ENCODE measurements around the gene TCF12. TPM values are rescaled to one million over a fixed set of nuclear protein-coding genes. Genes with fewer than 3 reads are reported as not detected.

The TCF12 gene
- total RNA-seq, 4 donors from 2014 or later: 105 to 446 (median 180) TPM

DNA sequence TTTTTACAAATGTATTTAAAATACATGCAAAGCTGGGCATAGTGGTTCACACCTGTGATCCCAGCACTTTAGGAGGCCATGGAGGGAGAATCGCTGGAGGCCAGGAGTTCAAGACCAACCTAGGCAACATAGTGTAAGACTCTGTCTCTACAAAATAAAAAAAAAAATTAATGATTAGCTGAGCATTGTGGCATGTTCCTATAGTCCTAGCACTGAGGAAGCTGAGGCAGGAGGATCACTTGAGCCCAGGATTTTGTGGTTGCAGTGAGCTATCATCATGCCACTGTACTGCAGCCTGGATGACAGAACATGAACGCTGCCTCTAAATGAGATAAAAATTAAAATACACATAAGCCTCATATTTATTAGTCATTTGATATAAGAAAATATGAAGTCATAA lies 142.8 kb downstream of the TCF12 start:
- intact Hi-C loops (cut with DNase I; ENCODE audit: low total_unique reads) (no loop called here), in situ Hi-C loops (cut with MboI; ENCODE audit: low pct_ligation_motif_present in 1 of 4, low pct_unique_long_range_greater_than_20kb in 1 of 4, low sequenced_read_pairs in 3 of 4) (no loop called here)
- DNase-seq: no peak
- no peaks in the 10 kb centered on the region for H3K27me3 ChIP-seq
- H3K4me1 ChIP-seq: peaks cover 0 to 34% (median 6%) of the 10 kb centered on the region in 4 donors
- no peak for TF ChIP-seq POLR2A (IDR thresholded peaks at IDR 0.05)
- TF ChIP-seq POLR2AphosphoS5 (IDR thresholded peaks at IDR 0.05): no peak
- TF ChIP-seq, protein P1, sequence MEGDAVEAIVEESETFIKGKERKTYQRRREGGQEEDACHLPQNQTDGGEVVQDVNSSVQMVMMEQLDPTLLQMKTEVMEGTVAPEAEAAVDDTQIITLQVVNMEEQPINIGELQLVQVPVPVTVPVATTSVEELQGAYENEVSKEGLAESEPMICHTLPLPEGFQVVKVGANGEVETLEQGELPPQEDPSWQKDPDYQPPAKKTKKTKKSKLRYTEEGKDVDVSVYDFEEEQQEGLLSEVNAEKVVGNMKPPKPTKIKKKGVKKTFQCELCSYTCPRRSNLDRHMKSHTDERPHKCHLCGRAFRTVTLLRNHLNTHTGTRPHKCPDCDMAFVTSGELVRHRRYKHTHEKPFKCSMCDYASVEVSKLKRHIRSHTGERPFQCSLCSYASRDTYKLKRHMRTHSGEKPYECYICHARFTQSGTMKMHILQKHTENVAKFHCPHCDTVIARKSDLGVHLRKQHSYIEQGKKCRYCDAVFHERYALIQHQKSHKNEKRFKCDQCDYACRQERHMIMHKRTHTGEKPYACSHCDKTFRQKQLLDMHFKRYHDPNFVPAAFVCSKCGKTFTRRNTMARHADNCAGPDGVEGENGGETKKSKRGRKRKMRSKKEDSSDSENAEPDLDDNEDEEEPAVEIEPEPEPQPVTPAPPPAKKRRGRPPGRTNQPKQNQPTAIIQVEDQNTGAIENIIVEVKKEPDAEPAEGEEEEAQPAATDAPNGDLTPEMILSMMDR (IDR thresholded peaks at IDR 0.05): no peak
- no peak for TF ChIP-seq EP300 (IDR thresholded peaks at IDR 0.05; ENCODE audit: low read depth)
- H3K27ac ChIP-seq: no peak overlapping the region
- WGBS, 2 donors (ENCODE audit: low coverage in 1 of 2): 97 to 100% methylated on average over 2 of the region's 2 CpGs
- no peaks in the 10 kb centered on the region for H3K9me3 ChIP-seq
- no peak overlapping the region for H3K4me3 ChIP-seq
- no peaks in the 10 kb centered on the region for H3K36me3 ChIP-seq

DNA sequence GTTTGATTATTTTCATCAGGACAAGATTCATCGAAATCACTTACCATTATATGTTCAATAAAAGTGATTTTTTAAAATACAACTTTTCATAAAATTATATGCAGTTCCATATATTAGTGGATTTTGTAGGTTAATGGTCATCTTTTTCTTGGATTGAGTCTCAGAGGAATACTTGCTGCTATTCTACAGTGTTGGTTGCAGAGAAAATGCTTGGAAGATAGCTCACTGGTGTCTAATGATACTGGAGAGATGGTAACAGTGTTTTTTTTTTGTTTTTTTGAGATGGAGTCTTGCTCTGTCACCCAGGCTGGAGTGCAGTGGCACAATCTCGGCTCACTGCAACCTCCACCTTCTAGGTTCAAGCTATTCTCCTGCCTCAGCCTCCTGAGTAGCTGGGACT lies 143.3 kb downstream of the TCF12 start:
- H3K4me1 ChIP-seq: peaks cover 0 to 32% (median 6%) of the 10 kb centered on the region in 4 donors
- H3K4me3 ChIP-seq: no peak overlapping the region
- intact Hi-C loops (cut with DNase I; ENCODE audit: low total_unique reads): no loop called here
- in situ Hi-C loops (cut with MboI; ENCODE audit: low pct_ligation_motif_present in 1 of 4, low pct_unique_long_range_greater_than_20kb in 1 of 4, low sequenced_read_pairs in 3 of 4): no loop called here
- H3K9me3 ChIP-seq: no peaks in the 10 kb centered on the region
- WGBS, 2 donors (ENCODE audit: low coverage in 1 of 2): 96 to 98% methylated on average over 1 to 2 of the region's 2 CpGs
- H3K36me3 ChIP-seq: no peaks in the 10 kb centered on the region
- H3K27me3 ChIP-seq: no peaks in the 10 kb centered on the region
- TF ChIP-seq, protein P1 (IDR thresholded peaks at IDR 0.05): no peak
- TF ChIP-seq EP300 (IDR thresholded peaks at IDR 0.05; ENCODE audit: low read depth): no peak
- TF ChIP-seq POLR2AphosphoS5 (IDR thresholded peaks at IDR 0.05): no peak
- no peak for TF ChIP-seq POLR2A (IDR thresholded peaks at IDR 0.05)
- DNase-seq: no peak
- H3K27ac ChIP-seq: no peak overlapping the region

DNA sequence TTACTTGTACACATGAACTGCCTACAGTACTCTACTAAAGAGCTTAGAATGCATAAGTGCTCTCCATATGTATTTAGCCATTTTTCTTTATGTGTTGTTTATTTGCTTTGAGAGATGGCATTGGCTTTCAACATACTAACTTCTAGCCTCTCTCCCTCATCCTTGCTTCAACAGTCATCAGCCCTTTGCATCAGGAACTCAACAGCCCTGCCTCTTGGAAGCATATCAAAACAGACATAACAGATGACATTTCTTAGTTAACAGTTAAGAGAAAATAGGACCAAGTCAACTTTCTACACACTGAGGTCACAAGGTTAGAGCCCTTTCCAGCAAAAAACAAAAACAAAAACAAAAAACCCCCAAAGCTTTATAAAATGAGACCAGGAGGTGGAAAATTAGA lies 145.6 kb downstream of the TCF12 start:
- H3K36me3 ChIP-seq: no peaks in the 10 kb centered on the region
- in situ Hi-C loops (cut with MboI; ENCODE audit: low pct_ligation_motif_present in 1 of 4, low pct_unique_long_range_greater_than_20kb in 1 of 4, low sequenced_read_pairs in 3 of 4) (no loop called here), intact Hi-C loops (cut with DNase I; ENCODE audit: low total_unique reads) (no loop called here)
- no peaks in the 10 kb centered on the region for H3K27me3 ChIP-seq
- H3K27ac ChIP-seq: no peak overlapping the region
- no peaks in the 10 kb centered on the region for H3K9me3 ChIP-seq
- H3K4me1 ChIP-seq: peaks cover 0 to 11% (median 0%) of the 10 kb centered on the region in 4 donors
- no peak overlapping the region for H3K4me3 ChIP-seq
- DNase-seq: no peak
- TF ChIP-seq EP300 (IDR thresholded peaks at IDR 0.05; ENCODE audit: low read depth) (no peak), POLR2A (IDR thresholded peaks at IDR 0.05) (no peak), POLR2AphosphoS5 (IDR thresholded peaks at IDR 0.05) (no peak)
- TF ChIP-seq, protein P1 (IDR thresholded peaks at IDR 0.05): no peak

DNA sequence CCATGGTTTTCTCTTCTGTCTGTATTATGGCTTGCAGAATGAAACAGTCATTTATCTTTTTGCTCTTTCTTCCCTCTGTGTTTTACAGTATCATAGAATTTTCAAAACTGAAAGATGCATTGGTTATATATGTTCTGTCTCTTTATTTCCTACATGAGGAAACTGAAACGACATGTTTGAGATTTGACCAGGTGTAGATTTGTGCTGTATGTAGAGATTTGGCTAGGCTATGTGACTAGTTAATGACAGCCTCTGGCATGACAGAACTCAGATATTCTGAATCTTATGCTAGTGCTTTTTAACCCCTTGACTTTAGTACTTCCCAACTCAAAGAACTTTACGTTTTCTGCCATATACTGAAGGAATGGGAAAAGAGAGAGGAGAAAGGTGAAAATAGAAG lies 151.0 kb downstream of the TCF12 start:
- no peak for DNase-seq
- H3K4me1 ChIP-seq: peaks cover 0 to 11% (median 4%) of the 10 kb centered on the region in 4 donors
- no peaks in the 10 kb centered on the region for H3K27me3 ChIP-seq
- in situ Hi-C loops (cut with MboI; ENCODE audit: low pct_ligation_motif_present in 1 of 4, low pct_unique_long_range_greater_than_20kb in 1 of 4, low sequenced_read_pairs in 3 of 4): no loop called here
- TF ChIP-seq EP300 (IDR thresholded peaks at IDR 0.05; ENCODE audit: low read depth): no peak
- TF ChIP-seq POLR2A (IDR thresholded peaks at IDR 0.05): no peak
- H3K4me3 ChIP-seq: no peak overlapping the region
- WGBS, 2 donors (ENCODE audit: low coverage in 1 of 2): 74 to 100% methylated on average over 1 to 2 of the region's 2 CpGs
- no peaks in the 10 kb centered on the region for H3K36me3 ChIP-seq
- H3K9me3 ChIP-seq: no peaks in the 10 kb centered on the region
- intact Hi-C loops (cut with DNase I; ENCODE audit: low total_unique reads): no loop called here
- no peak overlapping the region for H3K27ac ChIP-seq

DNA sequence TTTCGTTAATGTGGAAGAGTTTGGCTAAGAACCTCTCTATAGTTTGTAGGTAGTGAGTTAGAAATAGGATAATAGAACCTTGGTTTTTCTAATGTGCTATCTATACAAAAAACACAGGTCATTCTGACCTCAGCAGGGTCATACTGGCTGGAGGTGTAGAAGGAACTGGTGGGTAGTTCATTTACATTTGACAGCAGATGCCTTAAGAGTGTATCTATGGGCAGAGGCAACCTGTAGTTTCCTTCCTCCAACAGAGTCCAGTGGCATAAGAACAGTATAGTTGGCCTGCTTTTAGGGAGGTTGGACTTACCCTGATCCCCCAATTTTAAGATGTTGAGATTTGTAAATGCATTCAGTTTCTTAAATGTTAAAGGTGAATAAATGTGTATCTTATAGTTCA lies 152.2 kb downstream of the TCF12 start:
- Histone ChIP-seq H3K4me3 (no peak overlapping the region), H3K27me3 (no peaks in the 10 kb centered on the region), H3K4me1 (peaks cover 0 to 11% (median 4%) of the 10 kb centered on the region in 4 donors), H3K9me3 (no peaks in the 10 kb centered on the region), H3K36me3 (no peaks in the 10 kb centered on the region), H3K27ac (no peak overlapping the region)
- 92 to 100% methylated on average over 1 of the region's 1 CpG for WGBS, 2 donors (ENCODE audit: low coverage in 1 of 2)
- in situ Hi-C loops (cut with MboI; ENCODE audit: low pct_ligation_motif_present in 1 of 4, low pct_unique_long_range_greater_than_20kb in 1 of 4, low sequenced_read_pairs in 3 of 4) (no loop called here), intact Hi-C loops (cut with DNase I; ENCODE audit: low total_unique reads) (no loop called here)
- TF ChIP-seq POLR2AphosphoS5 (IDR thresholded peaks at IDR 0.05): no peak
- TF ChIP-seq, protein P1 (IDR thresholded peaks at IDR 0.05): no peak
- TF ChIP-seq POLR2A (IDR thresholded peaks at IDR 0.05): no peak
- no peak for TF ChIP-seq EP300 (IDR thresholded peaks at IDR 0.05; ENCODE audit: low read depth)
- DNase-seq: no peak

Measured in transverse colon (tissue), 4 donors.